Measurements from ENCODE around the gene CMTM8.

GRCh38 chr3:32320080-32320479 is 81.6 kb downstream of the CMTM8 start:
- TF ChIP-seq POLR2A (IDR thresholded peaks at IDR 0.05) (no peak), CTCF (IDR thresholded peaks at IDR 0.05) (no peak)
